Testis (tissue), 3 donors: ENCODE measurements around the gene AGR3. TPM values are rescaled to one million over a fixed set of nuclear protein-coding genes. Genes with fewer than 3 reads are reported as not detected.

Experiments
- DNase-seq: peaks from one replicate; pipeline ENCODE4 v3.0.0-alpha.2; 2019
- H3K27ac ChIP-seq, 2 donors: fragments of 200-600 bp; sonication (generic); one replicate each; pipeline ENCODE4 v1.5.1; 2019
- H3K27me3 ChIP-seq: fragments of 200-600 bp; sonication (generic); one replicate; pipeline ENCODE4 v1.5.1; 2019
- H3K36me3 ChIP-seq: fragments of 200-600 bp; sonication (generic); one replicate; pipeline ENCODE4 v1.5.1; 2017; ENCODE audit warnings: low read depth; ENCODE audit errors: missing control alignments
- H3K4me1 ChIP-seq: fragments of 200-600 bp; sonication (generic); one replicate; pipeline ENCODE4 v1.5.1; 2019
- H3K4me3 ChIP-seq, 2 donors: fragments of 200-600 bp; sonication (generic); one replicate each; pipeline ENCODE4 v1.5.1; 2017 to 2019
- H3K9me3 ChIP-seq: fragments of 200-600 bp; sonication (generic); one replicate; pipeline ENCODE4 v1.5.1; 2017
- CTCF ChIP-seq, 3 experiments: fragments of 450-650 bp in 2 of 3; fragments of 200-600 bp in 1 of 3; sonication (generic) in 1 of 3; IDR thresholded peaks; one replicate each; pipeline ENCODE4 v1.5.1; 2016 to 2019; ENCODE audit warnings: antibody characterized with exemption in 3 of 3, mild to moderate bottlenecking in 2 of 3, moderate library complexity in 1 of 3
- POLR2A ChIP-seq: fragments of 450-650 bp; IDR thresholded peaks from one replicate; pipeline ENCODE4 v1.6.1; 2017; ENCODE audit warnings: antibody characterized with exemption, mild to moderate bottlenecking, moderate library complexity
- WGBS, 2 donors: methylation state at CpG; one replicate each; pipeline ENCODE4 v1.1.5; 2018; 5-methylcytosine and 5-hydroxymethylcytosine counted together
- intact Hi-C: fragments of 100-400 bp; cut with DNase I; formaldehyde crosslinking; loops from one replicate; pipeline ENCODE4 v1.15.1; 2023; ENCODE audit warnings: low total_unique reads
- polyA plus RNA-seq: library from polyadenylated mRNA; stranded (reverse); fragments of 350-450 nt; fragmentation: Illumina TruSeq; extraction: RNeasy Lipid Tissue Mini Kit (QIAGEN cat#74804); gene quantifications from one replicate; pipeline ENCODE4 v1.2.3, GENCODE V29; 2014; ENCODE audit warnings: low read depth, low replicate concordance; ENCODE audit not compliant: insufficient read depth
- total RNA-seq, 2 donors: library from RNA; depleted of rRNA; stranded (reverse); fragments of >200 nt; gene quantifications; one replicate each; pipeline ENCODE4 v1.2.3, GENCODE V29; 2016

AGR3 gene
- total and polyA plus RNA-seq, 3 donors from 2014 or later, result 2.0 TPM; not detected in 2

- no peak for TF ChIP-seq CTCF (IDR thresholded peaks at IDR 0.05)
- no peak for TF ChIP-seq POLR2A
- no peak for DNase-seq
- intact Hi-C loops, result no loop called here
- Histone ChIP-seq H3K9me3 (no peaks in the 10 kb centered on the region), H3K4me1 (no peaks in the 10 kb centered on the region), H3K27me3 (no peaks in the 10 kb centered on the region), H3K36me3 (no peaks in the 10 kb centered on the region), H3K4me3 (no peak overlapping the region), H3K27ac (no peak overlapping the region)
These were observed 36.0 kb downstream of the AGR3 start for GRCh38 chr7:16845746-16846145.

- Histone ChIP-seq H3K9me3 (no peaks in the 10 kb centered on the region), H3K4me3 (no peak overlapping the region), H3K27ac (no peak overlapping the region), H3K27me3 (no peaks in the 10 kb centered on the region), H3K4me1 (no peaks in the 10 kb centered on the region), H3K36me3 (no peaks in the 10 kb centered on the region)
- 89 to 97% methylated on average over 4 of the region's 4 CpGs for WGBS, 2 donors
- intact Hi-C loops, result no loop called here
- TF ChIP-seq POLR2A (no peak), CTCF (IDR thresholded peaks at IDR 0.05) (no peak)
- no peak for DNase-seq
These were observed 40.1 kb downstream of the AGR3 start for GRCh38 chr7:16841681-16842080.

GRCh38 chr7:16840094-16840493, 41.7 kb downstream of the AGR3 start:
- no peak overlapping the region for H3K4me3 ChIP-seq
- 90 to 91% methylated on average over 6 of the region's 6 CpGs for WGBS, 2 donors
- intact Hi-C loops, result no loop called here
- no peak for DNase-seq
- H3K27ac ChIP-seq, result no peak overlapping the region
- TF ChIP-seq CTCF (IDR thresholded peaks at IDR 0.05), result no peak
- H3K9me3 ChIP-seq, result no peaks in the 10 kb centered on the region
- H3K27me3 ChIP-seq, result no peaks in the 10 kb centered on the region
- no peaks in the 10 kb centered on the region for H3K36me3 ChIP-seq
- no peaks in the 10 kb centered on the region for H3K4me1 ChIP-seq

- 69 to 73% methylated on average over 2 of the region's 2 CpGs for WGBS, 2 donors
- DNase-seq, result no peak
- intact Hi-C loops, result no loop called here
- H3K27ac ChIP-seq, result no peak overlapping the region
- no peaks in the 10 kb centered on the region for H3K36me3 ChIP-seq
- no peaks in the 10 kb centered on the region for H3K27me3 ChIP-seq
- H3K4me1 ChIP-seq, result no peaks in the 10 kb centered on the region
- no peak for TF ChIP-seq POLR2A
- no peak for TF ChIP-seq CTCF (IDR thresholded peaks at IDR 0.05)
- no peak overlapping the region for H3K4me3 ChIP-seq
- H3K9me3 ChIP-seq, result no peaks in the 10 kb centered on the region
These were observed 42.1 kb downstream of the AGR3 start for GRCh38 chr7:16839646-16840045.

GRCh38 chr7:16838891-16839290, 42.9 kb downstream of the AGR3 start:
- TF ChIP-seq POLR2A (no peak), CTCF (IDR thresholded peaks at IDR 0.05) (no peak)
- no peaks in the 10 kb centered on the region for H3K9me3 ChIP-seq
- no peaks in the 10 kb centered on the region for H3K27me3 ChIP-seq
- DNase-seq, result no peak
- H3K4me1 ChIP-seq, result no peaks in the 10 kb centered on the region
- no peak overlapping the region for H3K27ac ChIP-seq
- intact Hi-C loops, result no loop called here
- no peak overlapping the region for H3K4me3 ChIP-seq
- WGBS, 2 donors, result 91 to 92% methylated on average over 1 of the region's 1 CpG
- no peaks in the 10 kb centered on the region for H3K36me3 ChIP-seq
